NCI-H1436 treated with DMSO at 0.1 percent for 48 hours (cell line): ENCODE data around the gene CSRP1.
"Not testable (repeated sequence)": the region's sequence is repeated elsewhere in the genome, so short reads cannot be mapped to it uniquely, and the experiment has no call there.

Experiments used
- DNase-seq: peaks from one replicate; lab custom pipeline; 2025; lab: John Stamatoyannopoulos, UW

Gene CSRP1

DNA sequence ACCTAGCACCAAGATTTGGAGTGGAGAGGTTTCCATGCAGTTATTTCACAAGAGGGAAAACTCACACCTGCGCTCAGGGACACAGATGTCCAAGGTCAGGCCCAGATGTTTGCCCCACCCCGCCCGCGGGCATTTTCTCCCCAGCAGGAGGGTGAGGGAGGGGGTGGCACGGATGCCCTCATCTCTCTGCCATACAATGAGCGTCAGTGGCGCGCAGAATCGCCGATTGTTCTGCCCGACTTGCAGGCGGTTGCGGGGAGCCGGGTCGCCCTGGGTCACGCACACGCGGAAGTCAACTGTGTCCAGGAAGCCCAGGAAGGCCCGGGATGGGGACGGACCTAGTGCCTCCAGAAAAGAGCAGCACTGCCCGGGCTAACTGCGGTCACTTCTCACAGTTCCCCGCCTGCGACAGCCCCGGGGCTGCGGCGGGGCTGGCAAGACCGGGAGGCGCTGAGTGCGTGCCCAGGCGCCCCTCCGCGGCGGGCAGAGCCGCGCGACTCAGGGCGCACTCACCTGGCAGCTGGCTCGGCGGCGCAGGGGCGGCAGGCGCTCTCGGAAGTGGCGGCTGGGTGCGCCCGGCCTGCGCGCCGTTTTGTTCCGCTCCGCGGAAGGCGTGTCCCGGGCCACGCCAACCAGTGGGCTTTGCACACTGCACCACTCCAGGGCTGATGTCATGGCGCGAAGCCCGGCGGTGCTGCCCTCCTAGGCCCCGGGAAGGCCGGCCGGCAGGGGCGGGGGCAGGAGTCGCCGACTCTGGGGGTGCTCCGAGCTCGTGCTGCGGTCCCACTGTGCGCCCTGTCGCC is at the start of gene CSRP1:
CSRP1 (minus strand) TSS at position 567 of the 803 bp plus-strand sequence. CDS start 10,820 bp downstream, outside the sequence.
- DNase-seq, result no peak

- DNase-seq, result no peak
Observed at GRCh38 chr1:201555593-201555945, 48.6 kb upstream of the CSRP1 start.

DNA sequence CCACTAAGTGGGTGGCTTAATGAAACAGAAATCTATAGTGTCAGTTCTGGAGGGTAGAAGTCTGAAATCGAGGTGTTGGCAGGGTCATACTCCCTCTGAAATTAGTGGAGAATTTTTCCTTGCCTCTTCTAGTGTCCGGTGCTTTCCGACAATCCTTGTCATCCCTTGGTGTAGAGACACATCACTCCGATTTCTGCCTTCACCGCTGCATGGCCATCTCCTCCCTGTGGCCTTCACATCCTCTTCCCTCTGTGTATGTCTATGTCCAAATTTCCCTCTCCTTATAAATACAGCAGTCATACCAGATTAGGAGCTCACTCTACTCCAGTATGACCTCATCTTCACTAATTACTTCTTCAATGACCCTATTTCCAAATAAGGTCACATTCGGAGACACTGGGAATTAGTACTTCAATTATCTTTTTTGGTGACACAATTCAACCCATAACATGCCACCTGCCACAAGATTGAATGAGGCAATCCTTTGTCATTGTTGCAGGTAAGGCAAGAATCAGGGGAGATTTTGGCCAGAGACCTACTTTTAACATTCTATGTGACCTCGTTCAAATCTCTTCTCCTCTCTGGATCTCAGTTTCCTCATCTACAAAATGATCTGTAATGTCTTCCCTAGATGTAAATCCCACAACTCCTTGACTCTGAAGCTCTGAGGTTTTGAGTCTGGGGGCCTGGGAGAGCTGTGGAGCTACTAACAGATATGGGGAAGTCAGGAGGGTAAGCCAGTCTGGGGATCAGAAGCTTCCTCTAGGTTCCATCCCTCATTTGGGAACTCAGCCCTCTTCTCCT is 48.1 kb upstream of the CSRP1 start:
- DNase-seq, result no peak

DNA sequence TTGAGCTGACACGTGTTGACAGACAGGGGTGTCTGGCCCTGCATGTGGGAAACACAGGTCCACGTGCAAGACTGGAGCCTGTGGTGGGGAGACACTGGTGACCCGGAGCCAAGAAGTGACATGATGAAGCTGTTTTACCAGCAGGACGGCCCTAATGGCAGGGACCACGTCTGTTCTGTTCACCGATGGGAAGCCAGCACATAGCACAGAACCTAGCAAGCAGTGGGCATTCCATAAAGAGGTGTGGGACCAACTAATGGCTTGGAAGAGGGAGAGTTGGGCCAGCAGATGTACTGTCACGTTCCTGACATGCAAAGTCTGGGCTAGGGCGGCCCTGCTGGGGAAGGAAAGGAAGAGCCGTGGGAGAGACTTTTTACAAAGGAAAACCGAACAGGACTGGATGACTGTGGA is 47.3 kb upstream of the CSRP1 start:
- DNase-seq, result no peak

DNA sequence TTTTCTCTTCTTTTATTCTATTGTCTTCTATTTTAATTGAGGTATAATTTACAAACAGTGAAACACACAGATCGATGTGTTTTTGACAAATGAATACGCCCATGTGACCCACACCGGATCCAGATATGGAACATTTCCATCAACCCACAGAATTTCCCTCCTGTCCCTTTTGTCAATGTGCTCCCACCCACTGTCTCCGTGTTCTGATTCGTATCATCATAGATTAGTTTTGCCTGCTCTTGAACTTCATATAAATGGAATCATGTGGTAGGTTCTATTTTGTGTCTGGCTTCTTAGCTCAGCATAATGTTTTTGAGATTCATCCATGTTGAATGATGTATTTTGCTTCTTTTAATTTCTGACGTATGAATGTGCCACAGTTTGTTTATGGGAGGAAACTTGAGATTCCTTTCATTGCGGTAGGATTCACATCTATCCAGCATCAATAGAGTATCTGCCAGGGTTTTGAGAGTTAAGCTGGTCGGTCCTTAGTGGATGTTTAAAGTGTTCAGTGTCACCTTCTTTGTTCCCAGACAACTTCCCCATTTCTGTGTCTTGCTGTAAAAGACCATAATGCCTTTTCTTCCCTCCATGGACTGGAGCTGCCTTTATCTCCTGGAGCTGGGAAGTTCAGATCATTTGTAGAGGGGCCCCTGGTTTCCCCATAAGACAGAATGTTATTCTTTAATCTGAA is 46.7 kb upstream of the CSRP1 start:
- no peak for DNase-seq

DNA sequence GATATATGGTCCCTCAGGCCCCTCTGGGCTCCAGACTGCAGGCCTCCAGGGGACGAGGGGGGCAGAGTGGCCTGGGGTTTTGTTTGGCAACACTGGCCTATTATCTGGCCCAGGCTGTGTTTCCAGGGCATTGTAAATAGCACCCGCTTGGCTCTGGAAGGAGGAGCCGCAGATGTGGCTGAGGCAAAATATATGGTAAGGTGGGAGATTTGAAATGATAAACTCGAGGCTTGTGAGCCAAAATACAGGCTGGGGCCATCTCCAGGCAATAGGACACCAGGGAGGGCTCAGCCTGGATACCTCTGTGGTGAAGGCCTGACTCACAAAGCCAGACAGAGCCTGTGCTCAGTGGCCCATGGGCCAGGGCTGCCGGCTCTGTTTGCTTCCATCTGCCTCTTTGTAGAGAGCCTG is 46.0 kb upstream of the CSRP1 start:
- DNase-seq, result no peak

GRCh38 chr1:201551877-201552731 is 45.2 kb upstream of the CSRP1 start:
- no peak for DNase-seq

DNA sequence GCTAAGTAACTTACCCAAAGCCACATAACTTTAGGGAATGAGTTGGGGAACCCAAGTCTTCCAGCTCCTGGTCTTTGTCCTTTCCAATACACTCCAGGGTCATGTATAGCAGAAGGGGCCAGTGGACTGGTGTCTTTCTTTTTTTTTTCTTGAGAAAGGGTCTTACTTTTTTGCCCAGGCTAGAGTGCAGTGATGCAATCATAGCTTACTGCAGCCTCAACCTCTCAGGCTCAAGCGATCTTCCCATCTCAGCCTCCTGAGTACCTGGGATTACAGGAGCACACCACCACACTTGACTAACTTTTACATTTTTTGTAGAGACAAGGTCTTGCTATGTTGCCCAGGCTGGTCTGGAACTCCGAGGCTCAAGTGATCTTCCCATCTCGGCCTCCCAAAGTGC is 44.2 kb upstream of the CSRP1 start:
- no peak for DNase-seq

DNA sequence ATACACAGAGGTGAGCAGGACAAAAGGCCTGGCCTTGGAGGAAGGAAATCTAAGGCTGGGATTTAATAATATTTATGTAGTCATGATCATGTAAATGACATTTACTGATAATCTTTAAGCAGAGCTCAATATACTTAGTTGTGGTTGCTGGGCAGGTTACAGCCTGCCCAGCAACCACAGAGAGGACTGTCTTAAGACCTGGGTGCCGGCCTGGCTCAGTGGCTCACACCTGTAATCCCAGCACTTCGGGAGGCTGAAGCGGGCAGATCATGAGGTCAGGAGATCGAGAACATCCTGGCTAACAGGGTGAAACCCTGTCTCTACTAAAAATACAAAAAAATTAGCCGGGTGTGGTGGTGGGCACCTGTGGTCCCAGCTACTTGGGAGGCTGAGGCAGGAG is 42.6 kb upstream of the CSRP1 start:
- not testable (repeated sequence) for DNase-seq

DNA sequence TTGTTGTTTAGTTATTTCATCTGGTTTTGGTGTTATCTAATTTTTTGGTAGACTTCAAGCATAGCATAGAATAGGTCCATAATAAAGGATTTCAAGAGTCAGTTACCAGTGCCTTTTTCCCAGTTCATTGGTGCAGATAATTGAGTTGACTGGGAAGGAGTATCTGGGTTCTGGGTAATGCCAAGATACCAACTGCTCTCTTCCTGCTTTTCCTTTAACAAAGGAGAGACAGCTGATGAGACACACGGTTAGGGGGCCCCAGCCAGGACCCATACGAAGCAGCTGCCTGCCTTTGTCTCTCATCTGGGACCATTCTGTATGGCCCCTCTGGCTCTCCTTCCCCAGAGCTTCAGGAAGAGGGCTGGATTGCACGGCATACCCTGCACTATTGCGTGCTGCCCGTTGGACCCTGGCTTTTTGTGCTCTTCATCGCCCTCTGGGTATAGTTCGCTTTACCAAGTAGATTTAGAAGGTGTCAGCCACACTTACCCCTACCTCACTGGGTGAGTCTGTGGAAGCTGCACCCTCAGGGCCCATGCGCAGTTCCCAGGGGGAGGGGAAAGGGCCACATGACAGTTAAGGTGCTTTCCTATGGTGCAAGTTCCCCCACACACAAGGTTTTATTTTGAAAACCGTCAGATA is 39.0 kb upstream of the CSRP1 start:
- no peak for DNase-seq

GRCh38 chr1:201544710-201545109 is 37.8 kb upstream of the CSRP1 start:
- no peak for DNase-seq

DNA sequence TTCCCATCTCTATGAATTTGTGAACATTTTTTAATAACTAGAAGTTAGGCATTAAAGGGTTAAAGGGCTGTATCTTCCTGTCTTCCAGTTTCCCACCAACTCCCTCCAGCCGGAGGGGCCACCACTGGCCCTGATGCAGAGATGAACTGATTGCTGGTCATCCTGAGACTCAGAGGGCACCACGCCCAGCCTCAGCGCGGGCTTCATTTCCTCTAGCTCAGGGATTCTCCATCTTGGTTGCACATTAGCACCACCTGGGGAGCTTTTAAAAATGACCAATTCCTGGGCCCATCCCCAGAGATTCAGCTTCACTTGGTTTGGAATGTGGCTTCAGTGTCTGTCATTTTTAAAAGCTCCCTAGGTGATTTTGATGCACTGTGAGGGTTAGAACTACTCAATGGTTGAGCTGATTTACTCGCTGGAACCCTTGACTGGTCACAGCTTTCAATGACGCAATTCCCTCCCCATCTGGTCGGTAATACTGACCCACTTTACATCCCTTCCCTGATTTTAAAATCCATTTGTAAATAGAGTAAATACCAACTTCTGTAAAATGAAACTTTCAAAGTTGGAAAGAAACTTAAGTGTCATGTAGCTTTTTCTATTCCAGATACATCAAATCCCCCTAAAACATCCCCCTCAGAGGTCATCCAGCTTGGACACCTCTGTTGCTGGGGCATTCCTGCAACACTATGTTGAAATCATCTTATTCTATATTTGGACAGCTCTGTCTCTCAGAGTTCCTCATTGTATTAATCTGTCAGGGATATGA is 37.1 kb upstream of the CSRP1 start:
- DNase-seq, result no peak

GRCh38 chr1:201542309-201543035 is 35.5 kb upstream of the CSRP1 start:
- DNase-seq, result no peak

DNA sequence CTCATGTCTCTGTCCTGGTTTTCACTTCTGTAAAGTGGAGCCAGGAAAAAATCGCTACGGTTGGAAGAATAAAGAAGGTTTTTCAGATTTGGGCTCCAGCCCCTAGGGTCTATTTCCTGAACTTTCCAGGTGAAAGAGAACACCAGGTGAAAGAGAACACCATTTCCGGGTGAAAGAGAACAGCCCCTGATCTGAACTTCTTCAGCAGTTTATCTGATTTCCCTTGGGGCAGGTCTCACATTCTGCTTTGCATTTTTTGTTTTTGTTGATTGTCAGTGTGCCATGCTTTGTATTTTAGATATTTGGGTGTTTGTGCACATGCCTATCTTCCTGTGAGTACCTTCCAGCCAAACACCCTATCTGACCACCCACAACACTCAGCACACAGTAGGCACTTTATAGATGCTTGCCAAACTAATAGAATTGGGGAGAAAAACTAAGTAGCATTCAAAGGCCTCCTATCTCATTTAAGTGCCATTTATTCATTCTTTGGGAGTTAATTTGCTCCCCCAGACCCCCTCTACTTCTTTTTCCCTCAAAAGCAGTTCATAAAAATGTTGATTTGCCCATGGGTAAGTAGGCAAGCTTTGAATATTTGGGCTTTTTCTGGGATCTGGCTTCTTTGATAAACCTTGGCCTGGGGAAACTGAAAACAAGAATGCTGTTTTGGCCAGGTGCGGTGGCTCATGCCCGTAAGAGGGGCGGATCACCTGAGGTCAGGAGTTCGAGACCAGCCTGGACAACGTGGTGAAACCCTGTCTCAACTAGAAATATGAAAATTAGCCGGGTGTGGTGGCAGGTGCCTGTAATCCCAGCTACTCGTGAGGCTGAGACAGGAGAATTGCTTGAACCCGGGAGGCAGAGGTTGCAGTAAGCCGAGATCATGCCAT is 34.2 kb upstream of the CSRP1 start:
- no peak for DNase-seq

DNA sequence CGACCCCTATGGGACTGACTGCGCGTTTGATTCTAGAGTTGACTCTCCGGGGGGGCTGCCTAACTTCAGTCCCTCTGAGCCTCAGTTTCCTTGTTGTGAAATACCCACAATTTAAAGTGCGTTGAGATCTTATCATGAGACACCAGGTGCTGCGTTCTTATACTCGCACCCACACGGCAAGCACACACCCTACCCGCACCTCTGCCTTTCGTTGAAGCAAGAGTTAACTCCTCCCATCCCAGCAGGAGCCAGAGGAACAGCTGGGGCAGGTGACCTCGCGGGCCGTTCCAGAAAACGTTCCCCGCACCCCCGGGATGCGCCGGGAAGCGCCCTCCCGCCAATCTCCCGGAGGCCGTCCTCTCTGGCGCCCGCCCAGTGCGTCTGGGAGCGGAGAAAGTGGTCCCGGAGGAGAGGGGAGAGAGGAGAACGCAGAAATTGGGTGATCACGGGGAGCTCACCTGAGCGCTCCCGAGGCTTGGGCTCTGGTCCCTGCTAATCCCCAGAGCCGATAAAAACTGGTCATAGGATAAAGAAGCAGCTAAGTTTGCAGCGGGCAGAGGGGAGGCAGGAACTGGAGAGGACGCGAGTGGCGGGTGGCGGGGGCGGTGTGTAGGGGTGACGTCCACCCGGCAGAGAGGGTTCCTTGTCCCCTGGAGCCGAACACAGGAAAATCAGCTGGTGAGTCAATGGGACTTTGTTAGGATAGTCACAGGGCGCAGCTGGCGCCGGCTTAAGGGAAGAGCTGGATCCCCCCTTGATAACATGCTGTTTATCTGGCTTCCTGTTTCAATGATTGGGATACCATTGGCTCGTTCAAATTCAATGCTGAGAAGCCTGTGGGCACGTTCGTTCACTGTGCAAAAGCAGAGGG is 32.9 kb upstream of the CSRP1 start:
- DNase-seq, result no peak

- no peak for DNase-seq
Observed at GRCh38 chr1:201538612-201539551, 32.0 kb upstream of the CSRP1 start, which contains the start of gene NAV1. Gene NAV1, plus strand, starts transcription at chr1:201539127. Its CDS starts 83,758 bp downstream, at chr1:201622885.
